Ovary (tissue), 3 donors: ENCODE results near the gene LMAN1.

Experiments used
- POLR2A ChIP-seq: fragments of 450-650 bp; IDR thresholded peaks from one replicate; pipeline ENCODE4 v1.6.1; 2017; ENCODE audit warnings: antibody characterized with exemption, mild to moderate bottlenecking, moderate library complexity
- TF ChIP-seq, protein P1 (sequence below), 3 donors: fragments of 450-650 bp in 2 of 3; fragments of 200-600 bp in 1 of 3; IDR thresholded peaks; one replicate each; pipeline versions ENCODE4 v1.5.1 to v1.8.0; 2016 to 2022; ENCODE audit warnings: antibody characterized with exemption in 3 of 3, mild to moderate bottlenecking in 1 of 3
- donor health status: DM: no; HTN: no; CAD: no.

DNA sequence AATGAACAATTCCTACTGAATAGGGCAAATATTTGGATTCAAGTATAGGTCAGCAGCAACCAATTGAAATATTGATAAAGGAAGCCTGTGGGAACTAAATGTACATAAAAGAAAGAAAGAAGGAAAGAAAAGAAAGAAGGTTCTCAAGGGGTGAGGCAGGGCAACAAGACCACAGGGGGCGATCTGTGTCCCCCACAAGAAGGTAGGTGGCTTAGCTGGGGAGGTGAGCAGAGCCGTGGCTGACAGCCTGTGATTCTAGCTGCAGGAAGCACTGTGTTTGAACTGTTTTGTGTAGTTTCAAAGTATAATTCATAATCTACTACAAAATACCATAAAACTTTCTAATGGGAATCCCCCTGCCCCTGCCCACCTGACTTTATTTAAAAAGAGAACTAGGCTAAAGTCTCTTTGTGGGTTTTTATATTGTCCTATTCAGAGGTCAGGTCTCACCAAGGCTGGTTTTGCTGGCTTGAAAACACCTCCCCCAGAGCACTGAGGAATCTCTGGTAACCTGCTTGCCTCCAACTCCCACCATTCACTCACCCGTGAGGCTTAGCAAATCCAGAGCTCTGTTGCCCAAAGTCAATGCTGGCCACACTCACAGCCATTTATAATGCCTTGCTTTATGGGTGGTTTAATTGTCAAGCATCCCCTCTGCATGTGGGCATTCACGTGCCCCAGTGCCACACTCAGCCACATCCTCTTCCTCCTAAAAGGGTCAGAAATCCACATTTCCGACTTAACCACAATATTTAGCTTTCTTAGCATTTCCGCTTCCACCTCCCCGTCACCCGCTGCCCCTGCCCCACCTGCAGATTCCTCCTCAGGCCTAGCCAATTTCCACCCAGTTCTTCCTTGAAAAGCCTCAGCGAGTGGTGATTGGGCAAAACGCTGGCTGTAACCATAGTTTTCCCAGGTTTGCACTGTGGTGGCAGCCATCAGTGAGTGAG is 36.4 kb upstream of the LMAN1 start:
- TF ChIP-seq, protein P1, sequence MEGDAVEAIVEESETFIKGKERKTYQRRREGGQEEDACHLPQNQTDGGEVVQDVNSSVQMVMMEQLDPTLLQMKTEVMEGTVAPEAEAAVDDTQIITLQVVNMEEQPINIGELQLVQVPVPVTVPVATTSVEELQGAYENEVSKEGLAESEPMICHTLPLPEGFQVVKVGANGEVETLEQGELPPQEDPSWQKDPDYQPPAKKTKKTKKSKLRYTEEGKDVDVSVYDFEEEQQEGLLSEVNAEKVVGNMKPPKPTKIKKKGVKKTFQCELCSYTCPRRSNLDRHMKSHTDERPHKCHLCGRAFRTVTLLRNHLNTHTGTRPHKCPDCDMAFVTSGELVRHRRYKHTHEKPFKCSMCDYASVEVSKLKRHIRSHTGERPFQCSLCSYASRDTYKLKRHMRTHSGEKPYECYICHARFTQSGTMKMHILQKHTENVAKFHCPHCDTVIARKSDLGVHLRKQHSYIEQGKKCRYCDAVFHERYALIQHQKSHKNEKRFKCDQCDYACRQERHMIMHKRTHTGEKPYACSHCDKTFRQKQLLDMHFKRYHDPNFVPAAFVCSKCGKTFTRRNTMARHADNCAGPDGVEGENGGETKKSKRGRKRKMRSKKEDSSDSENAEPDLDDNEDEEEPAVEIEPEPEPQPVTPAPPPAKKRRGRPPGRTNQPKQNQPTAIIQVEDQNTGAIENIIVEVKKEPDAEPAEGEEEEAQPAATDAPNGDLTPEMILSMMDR (IDR thresholded peaks at IDR 0.05) = no peak
- no peak for TF ChIP-seq POLR2A
